OCI-LY7 (cell line): ENCODE measurements around the gene CCDC9B. TPM values are rescaled to one million over a fixed set of nuclear protein-coding genes. Genes with fewer than 3 reads are reported as not detected.

ENCODE experiments used
- BruUV-seq: library from RNA; stranded (reverse); fragments of 400-500 nt; replicated peaks from 2 replicates; lab custom pipeline; 2021; lab: Mats Ljungman, UMichigan
- CTCF ChIA-PET: fragments of 300-600 bp; sonication (Branson Sonifier 250); formaldehyde crosslinking; loops from one replicate; lab custom pipeline; 2022; ENCODE audit warnings: antibody characterized with exemption; ENCODE audit not compliant: unreplicated experiment; lab: Charles Lee
- POLR2A ChIA-PET: fragments of 300-600 bp; sonication (Branson Sonifier 250); formaldehyde crosslinking; loops from one replicate; lab custom pipeline; 2022; ENCODE audit warnings: antibody characterized with exemption; lab: Charles Lee
- DNase-seq: peaks from one replicate; pipeline ENCODE4 v3.0.0-alpha.2; 2015; ENCODE audit warnings: low spot score
- H2AFZ ChIP-seq: fragments of 200-600 bp; sonication (generic), shearing (Covaris generic); 2 replicates; pipeline ENCODE4 v1.6.1; 2014; ENCODE audit warnings: mild to moderate bottlenecking, antibody characterized with exemption, low read length, moderate library complexity
- H3K27ac ChIP-seq: fragments of 200-600 bp; sonication (generic); 2 replicates; pipeline ENCODE4 v1.5.1; 2014; ENCODE audit warnings: mixed run types, low read depth, mild to moderate bottlenecking, moderate library complexity, low read length, inconsistent platforms; ENCODE audit not compliant: poor library complexity, severe bottlenecking
- H3K36me3 ChIP-seq: fragments of 200-600 bp; sonication (generic); 2 replicates; pipeline ENCODE4 v1.6.1; 2014; ENCODE audit warnings: mild to moderate bottlenecking, antibody characterized with exemption, low read length, moderate library complexity, mixed read lengths; ENCODE audit not compliant: insufficient read depth
- H3K4me1 ChIP-seq: fragments of 200-600 bp; sonication (generic); 2 replicates; pipeline ENCODE4 v1.5.1; 2014; ENCODE audit warnings: mild to moderate bottlenecking, low read length; ENCODE audit not compliant: insufficient read depth, poor library complexity, severe bottlenecking
- H3K4me2 ChIP-seq: fragments of 200-600 bp; sonication (generic); 2 replicates; pipeline ENCODE4 v1.6.1; 2014; ENCODE audit warnings: mild to moderate bottlenecking, low read length
- H3K4me3 ChIP-seq: fragments of 200-600 bp; sonication (generic); 2 replicates; pipeline ENCODE4 v1.5.1; 2014; ENCODE audit warnings: mild to moderate bottlenecking, low read depth, low read length; ENCODE audit not compliant: poor library complexity, severe bottlenecking
- H3K79me2 ChIP-seq: fragments of 200-600 bp; sonication (generic); 2 replicates; pipeline ENCODE4 v1.6.1; 2016; ENCODE audit warnings: low read depth, mild to moderate bottlenecking, low read length, moderate library complexity, mixed read lengths; ENCODE audit not compliant: insufficient read depth
- H3K9me2 ChIP-seq: fragments of 200-600 bp; sonication (generic); 2 replicates; pipeline ENCODE4 v1.6.1; 2016; ENCODE audit warnings: mild to moderate bottlenecking, low read length, mixed read lengths; ENCODE audit not compliant: insufficient read depth
- H3K9me3 ChIP-seq: fragments of 200-600 bp; sonication (generic); 2 replicates; pipeline ENCODE4 v1.6.1; 2014; ENCODE audit warnings: mild to moderate bottlenecking, mixed run types, low read length, mixed read lengths
- H4K20me1 ChIP-seq: fragments of 200-600 bp; sonication (generic); 2 replicates; pipeline ENCODE4 v1.6.1; 2014; ENCODE audit warnings: mild to moderate bottlenecking, antibody characterized with exemption, low read length, moderate library complexity, mixed read lengths; ENCODE audit not compliant: insufficient read depth
- EZH2phosphoT487 ChIP-seq: fragments of 200-600 bp; sonication (generic); IDR thresholded peaks from 2 replicates; pipeline ENCODE4 v1.6.1; 2018; ENCODE audit warnings: low read depth, borderline replicate concordance, mild to moderate bottlenecking, mixed run types, antibody characterized with exemption, low read length, moderate library complexity, mixed read lengths
- intact Hi-C: fragments of 100-400 bp; cut with micrococcal nuclease; formaldehyde crosslinking; loops from one replicate; pipeline ENCODE4 v1.10.0; 2022; ENCODE audit not compliant: unreplicated experiment
- total RNA-seq, 2 experiments: library from RNA; depleted of rRNA in 1 of 2; stranded (reverse); fragments of >200 nt in 1 of 2; shearing (Covaris generic) in 1 of 2; gene quantifications; 2 replicates each; pipeline ENCODE4 v1.2.3, GENCODE V29; 2014 to 2022
- TF ChIP-seq, protein P1 (sequence below): fragments of 200-600 bp; sonication (generic); conservative IDR thresholded peaks from 2 replicates; pipeline ENCODE4 v1.5.1; 2014; ENCODE audit warnings: mild to moderate bottlenecking, antibody characterized with exemption, low read length, moderate library complexity, mixed read lengths

The CCDC9B gene
- total RNA-seq, 2 experiments from 2014 or later, result 1.4 TPM; not detected in 1

DNA sequence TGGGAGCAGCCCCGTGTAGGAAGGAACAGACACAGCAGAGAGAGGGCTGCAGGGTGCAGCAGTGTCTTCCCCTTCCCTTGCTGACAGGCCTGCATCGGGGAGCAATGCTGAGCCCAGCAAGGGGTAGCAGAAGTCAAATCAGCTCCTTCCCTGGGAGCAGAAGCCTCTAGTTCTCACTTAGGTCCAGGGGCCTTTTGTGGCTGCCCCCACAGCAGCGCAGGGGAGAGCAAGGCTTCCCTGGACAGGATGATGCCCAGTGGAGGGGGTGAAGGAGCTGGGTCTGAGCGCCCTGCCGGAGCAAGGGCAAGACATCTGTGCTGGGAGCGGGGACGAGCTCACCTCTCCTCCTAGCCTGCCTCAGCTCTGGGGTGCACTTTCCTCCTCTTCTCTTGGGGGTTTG is 33.8 kb downstream of the CCDC9B start:
- Histone ChIP-seq H3K79me2 (no peaks in the 10 kb centered on the region), H3K9me2 (no peaks in the 10 kb centered on the region), H3K4me1 (no peaks in the 10 kb centered on the region), H3K4me3 (no peak overlapping the region), H3K9me3 (no peaks in the 10 kb centered on the region), H2AFZ (no peak overlapping the region), H3K4me2 (no peak overlapping the region), H3K27ac (no peak overlapping the region), H4K20me1 (no peaks in the 10 kb centered on the region), H3K36me3 (no peaks in the 10 kb centered on the region)
- BruUV-seq, result no TSS peak
- no peak for TF ChIP-seq EZH2phosphoT487
- TF ChIP-seq, protein P1, sequence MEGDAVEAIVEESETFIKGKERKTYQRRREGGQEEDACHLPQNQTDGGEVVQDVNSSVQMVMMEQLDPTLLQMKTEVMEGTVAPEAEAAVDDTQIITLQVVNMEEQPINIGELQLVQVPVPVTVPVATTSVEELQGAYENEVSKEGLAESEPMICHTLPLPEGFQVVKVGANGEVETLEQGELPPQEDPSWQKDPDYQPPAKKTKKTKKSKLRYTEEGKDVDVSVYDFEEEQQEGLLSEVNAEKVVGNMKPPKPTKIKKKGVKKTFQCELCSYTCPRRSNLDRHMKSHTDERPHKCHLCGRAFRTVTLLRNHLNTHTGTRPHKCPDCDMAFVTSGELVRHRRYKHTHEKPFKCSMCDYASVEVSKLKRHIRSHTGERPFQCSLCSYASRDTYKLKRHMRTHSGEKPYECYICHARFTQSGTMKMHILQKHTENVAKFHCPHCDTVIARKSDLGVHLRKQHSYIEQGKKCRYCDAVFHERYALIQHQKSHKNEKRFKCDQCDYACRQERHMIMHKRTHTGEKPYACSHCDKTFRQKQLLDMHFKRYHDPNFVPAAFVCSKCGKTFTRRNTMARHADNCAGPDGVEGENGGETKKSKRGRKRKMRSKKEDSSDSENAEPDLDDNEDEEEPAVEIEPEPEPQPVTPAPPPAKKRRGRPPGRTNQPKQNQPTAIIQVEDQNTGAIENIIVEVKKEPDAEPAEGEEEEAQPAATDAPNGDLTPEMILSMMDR, result no peak
- ChIA-PET POLR2A (interaction anchor here (1.0 to 1.4 kb wide), 2 partner anchors 13 to 200 kb away, joined by 3 read pairs; no protein-coding TSS in a partner anchor), CTCF (interaction anchor here (1.0 kb wide), 1 partner anchor 31 kb away, joined by 4 read pairs; no protein-coding TSS in a partner anchor)
- intact Hi-C loops, result no loop called here
- no peak for DNase-seq

DNA sequence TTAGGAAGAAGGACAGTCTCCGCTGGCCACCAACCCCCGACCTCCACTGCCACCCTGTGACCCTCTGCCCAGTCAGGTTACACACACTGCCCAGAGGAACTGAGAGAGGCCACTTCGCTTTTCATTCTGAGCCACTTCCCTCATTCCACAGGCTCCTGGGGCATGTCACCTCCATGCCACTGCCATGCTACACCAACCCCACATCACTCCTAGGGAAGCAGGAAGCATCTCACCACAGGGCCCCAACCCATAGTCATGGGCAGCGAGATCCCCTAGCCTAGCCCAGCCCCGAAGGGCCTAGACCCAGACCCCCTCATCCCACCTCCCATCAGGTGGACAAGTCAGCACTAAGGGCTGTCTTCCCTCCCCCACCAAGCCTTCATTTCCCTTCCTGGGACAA is 34.4 kb downstream of the CCDC9B start:
- no TSS peak for BruUV-seq
- Histone ChIP-seq H3K36me3 (no peaks in the 10 kb centered on the region), H3K9me2 (no peaks in the 10 kb centered on the region), H2AFZ (no peak overlapping the region), H4K20me1 (no peaks in the 10 kb centered on the region), H3K27ac (no peak overlapping the region), H3K4me2 (no peak overlapping the region), H3K9me3 (no peaks in the 10 kb centered on the region), H3K79me2 (no peaks in the 10 kb centered on the region), H3K4me3 (no peak overlapping the region), H3K4me1 (no peaks in the 10 kb centered on the region)
- no peak for TF ChIP-seq EZH2phosphoT487
- TF ChIP-seq, protein P1, result no peak
- ChIA-PET CTCF (no interaction called here), POLR2A (no interaction called here)
- DNase-seq, result no peak
- intact Hi-C loops, result no loop called here

DNA sequence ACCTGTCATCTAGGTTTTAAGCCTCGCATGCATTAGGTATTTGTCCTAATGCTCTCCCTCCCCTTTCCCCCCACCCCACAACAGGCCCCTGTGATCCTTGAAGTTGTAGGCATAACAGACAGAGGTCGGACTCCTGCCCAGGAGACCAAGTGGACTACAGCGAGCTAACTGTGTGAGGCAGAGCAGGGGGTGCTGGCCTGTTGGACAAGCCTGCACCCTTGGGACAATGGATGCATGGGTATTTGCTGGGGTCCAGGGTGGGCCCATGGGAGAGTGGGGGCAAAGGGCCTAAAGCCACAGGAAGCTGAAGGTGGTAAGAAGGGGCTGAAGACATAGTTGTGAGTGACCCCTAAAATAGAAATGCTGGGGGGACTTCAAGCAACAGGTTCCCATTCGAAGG is 35.5 kb downstream of the CCDC9B start:
- Histone ChIP-seq H2AFZ (no peak overlapping the region), H3K36me3 (no peaks in the 10 kb centered on the region), H3K9me2 (no peaks in the 10 kb centered on the region), H3K9me3 (peaks cover 5% of the 10 kb centered on the region), H3K27ac (no peak overlapping the region), H4K20me1 (no peaks in the 10 kb centered on the region), H3K4me3 (no peak overlapping the region), H3K79me2 (no peaks in the 10 kb centered on the region), H3K4me1 (no peaks in the 10 kb centered on the region), H3K4me2 (no peak overlapping the region)
- no peak for TF ChIP-seq EZH2phosphoT487
- TF ChIP-seq, protein P1, result no peak
- ChIA-PET CTCF (no interaction called here), POLR2A (no interaction called here)
- DNase-seq, result no peak
- intact Hi-C loops, result no loop called here
- no TSS peak for BruUV-seq
